Esophagus squamous epithelium (tissue), 4 donors: ENCODE data around the gene IQSEC1.

Experiments used
- CTCF ChIP-seq, 6 experiments: fragments of 450-650 bp in 4 of 6; fragments of 200-600 bp in 2 of 6; sonication (generic) in 2 of 6; IDR thresholded peaks; one replicate each; pipeline ENCODE4 v1.5.1; 2016 to 2019; ENCODE audit warnings: antibody characterized with exemption in 6 of 6, mild to moderate bottlenecking in 4 of 6, moderate library complexity in 4 of 6
- POLR2A ChIP-seq, 4 donors: fragments of 450-650 bp; IDR thresholded peaks; one replicate each; pipeline ENCODE4 v1.6.1; 2017; ENCODE audit warnings: antibody characterized with exemption in 4 of 4, mild to moderate bottlenecking in 4 of 4, moderate library complexity in 3 of 4

- no peak for TF ChIP-seq CTCF (IDR thresholded peaks at IDR 0.05)
- TF ChIP-seq POLR2A (IDR thresholded peaks at IDR 0.05): no peak
These were observed 10.0 kb upstream of the IQSEC1 start for GRCh38 chr3:13083254-13083653.
